Activated naive CD8-positive, alpha-beta T cell treated with anti-CD3 and anti-CD28 coated beads, Interleukin-2, amount 50 U/mL, for 16 hours (primary cell): ENCODE data around the gene METRNL.
A peak's percentile ranks its signal among the peaks of the same experiment; 100 is the strongest.
"Not testable (repeated sequence)": the region's sequence is repeated elsewhere in the genome, so short reads cannot be mapped to it uniquely, and the experiment has no call there.

Experiments used
- DNase-seq: peaks from one replicate; pipeline ENCODE4 v3.0.0-alpha.2; 2020; ENCODE audit warnings: low read depth, low spot score

The METRNL gene, protein sequence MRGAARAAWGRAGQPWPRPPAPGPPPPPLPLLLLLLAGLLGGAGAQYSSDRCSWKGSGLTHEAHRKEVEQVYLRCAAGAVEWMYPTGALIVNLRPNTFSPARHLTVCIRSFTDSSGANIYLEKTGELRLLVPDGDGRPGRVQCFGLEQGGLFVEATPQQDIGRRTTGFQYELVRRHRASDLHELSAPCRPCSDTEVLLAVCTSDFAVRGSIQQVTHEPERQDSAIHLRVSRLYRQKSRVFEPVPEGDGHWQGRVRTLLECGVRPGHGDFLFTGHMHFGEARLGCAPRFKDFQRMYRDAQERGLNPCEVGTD

DNA sequence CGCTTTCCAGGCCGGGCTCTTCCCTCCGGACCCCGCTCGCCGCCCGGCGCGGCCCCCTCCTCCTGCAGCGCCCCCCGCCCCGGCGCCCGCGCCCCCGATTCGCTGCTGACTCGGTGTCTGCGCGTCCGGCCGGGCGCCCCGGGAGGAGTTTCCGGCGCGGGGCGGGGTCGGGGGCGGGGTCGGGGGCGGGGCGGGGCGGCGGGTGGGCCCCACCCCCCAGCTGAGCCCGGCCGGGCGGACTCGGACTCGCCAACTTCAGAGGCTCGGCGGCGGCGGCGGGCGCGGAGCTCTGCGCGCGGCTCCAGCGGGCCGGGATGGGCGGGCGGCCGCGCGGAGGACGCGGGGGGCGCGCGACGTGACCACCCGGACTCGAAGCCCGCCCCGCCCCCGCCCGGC, at the start of gene METRNL:
TSS of gene METRNL (plus strand) at position 258 of the 396 bp plus-strand sequence. CDS start 207 bp downstream, outside the sequence.
- no peak for DNase-seq

DNA sequence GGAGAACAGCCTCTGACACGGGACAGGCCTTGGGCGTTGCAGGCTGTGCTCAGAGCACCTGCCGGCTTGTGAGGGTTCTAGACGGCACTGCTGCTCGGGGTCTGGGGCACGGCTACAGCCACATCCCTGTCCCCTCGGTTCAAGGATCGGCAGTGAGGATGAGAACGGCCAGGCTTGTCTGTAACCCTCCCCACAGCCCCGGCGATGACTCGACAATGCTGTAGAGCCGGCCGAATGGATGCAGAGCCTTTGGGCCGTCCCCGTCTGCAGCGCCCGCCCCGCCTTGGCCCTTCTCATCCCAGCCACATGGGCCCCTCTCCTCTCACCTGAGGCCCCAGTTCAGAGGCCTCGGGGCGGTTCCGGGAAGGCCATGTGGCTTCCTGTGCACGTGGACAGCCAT, 49.0 kb upstream of the METRNL start:
- no peak for DNase-seq

DNA sequence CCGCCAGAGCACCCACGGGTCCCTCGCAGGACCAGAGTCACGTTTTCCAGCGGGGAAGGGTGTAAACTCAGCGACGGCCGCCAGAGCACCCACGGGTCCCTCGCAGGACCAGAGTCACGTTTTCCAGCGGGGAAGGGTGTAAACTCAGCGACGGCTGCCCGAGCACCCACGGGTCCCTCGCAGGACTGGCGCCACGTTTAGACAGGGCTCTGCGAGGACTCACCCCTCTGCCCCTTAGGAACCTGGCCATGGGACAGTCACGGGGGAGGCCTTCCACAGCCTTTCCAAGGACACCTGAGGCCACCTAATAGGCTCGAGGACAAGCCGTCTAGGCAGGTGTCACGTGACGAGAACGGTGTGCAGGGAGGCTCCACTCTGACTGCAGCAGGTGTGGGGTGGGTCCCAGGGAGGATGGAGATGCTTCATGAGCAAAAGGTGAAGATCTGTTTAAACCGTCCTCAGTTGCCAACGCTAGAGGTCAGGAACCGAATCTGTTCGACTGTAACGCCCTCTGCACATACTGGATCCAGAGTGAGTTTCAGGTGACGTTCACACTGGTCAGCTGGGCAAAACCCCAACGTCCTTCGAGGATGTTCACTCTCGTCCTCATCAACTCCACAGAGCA, 48.0 kb upstream of the METRNL start:
- no peak for DNase-seq

DNA sequence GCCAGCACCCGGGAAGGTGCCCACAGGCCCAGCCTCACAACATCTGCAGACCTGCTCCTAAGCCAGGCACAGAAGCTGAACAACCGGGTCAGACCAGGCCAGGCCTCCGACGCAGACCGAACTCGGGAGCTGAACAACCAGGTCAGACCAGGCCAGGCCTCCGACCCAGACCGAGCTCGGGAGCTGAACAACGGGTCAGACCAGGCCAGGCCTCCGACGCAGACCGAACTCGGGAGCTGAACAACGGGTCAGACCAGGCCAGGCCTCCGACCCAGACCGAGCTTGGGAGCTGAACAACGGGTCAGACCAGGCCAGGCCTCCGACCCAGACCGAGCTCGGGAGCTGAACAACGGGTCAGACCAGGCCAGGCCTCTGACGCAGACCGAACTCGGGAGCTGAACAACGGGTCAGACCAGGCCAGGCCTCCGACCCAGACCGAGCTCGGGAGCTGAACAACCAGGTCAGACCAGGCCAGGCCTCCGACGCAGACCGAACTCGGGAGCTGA, 47.4 kb upstream of the METRNL start:
- DNase-seq: not testable (repeated sequence)

DNA sequence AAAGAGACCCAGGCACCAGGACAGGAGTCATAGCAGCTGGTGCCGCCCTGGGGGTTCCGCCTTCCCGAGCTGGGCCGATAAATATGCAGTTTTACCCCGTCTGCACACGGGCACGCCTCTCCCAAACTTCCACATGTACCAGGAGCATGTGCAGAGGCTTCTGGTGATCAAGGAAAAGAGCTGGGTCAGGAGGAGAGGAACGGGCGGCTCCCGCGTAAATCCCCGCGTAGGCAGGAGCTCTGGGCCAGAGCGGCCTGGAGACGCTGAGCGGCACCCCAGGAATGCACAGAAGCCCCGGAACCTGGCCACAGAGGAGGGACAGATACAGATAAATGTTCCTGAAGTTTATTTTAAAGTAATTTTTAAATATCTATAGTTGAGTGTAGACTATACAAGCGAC, 46.6 kb upstream of the METRNL start:
- DNase-seq: no peak

DNA sequence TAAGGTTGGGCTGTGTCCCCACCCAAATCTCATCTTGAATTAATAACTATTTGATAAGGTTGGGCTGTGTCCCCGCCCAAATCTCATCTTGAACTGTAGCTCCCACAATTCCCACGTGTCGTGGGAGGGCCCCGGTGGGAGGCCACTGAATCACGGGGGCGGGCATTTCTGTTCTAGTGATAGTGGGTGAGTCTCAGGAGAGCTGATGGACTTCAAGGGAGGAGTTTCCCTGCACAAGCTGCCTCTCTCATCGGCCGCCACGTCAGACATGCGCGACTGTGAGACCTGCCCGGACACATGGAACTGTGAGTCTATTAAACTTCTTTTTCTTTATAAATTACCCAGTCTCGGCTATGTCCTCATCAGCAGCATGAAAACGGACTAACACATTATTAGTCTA, 44.9 kb upstream of the METRNL start:
- no peak for DNase-seq

DNA sequence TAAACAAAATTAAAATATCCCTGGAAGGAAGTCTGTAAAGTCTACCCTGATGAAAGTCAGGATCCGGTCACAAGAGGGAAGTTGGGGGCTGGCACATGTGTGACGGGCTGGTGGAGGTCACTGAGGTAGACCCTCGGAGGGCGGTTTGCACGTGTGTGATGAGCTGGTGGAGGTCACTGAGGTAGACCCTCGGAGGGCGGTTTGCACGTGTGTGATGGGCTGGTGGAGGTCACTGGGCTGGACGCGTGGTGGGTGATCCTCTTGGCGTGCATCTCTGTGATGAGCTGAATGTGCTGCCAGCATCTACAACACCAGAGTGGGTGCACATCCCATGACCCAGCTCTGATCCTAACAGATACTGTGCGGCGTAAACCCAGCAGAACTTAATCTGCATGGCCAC, 43.7 kb upstream of the METRNL start:
- no peak for DNase-seq

DNA sequence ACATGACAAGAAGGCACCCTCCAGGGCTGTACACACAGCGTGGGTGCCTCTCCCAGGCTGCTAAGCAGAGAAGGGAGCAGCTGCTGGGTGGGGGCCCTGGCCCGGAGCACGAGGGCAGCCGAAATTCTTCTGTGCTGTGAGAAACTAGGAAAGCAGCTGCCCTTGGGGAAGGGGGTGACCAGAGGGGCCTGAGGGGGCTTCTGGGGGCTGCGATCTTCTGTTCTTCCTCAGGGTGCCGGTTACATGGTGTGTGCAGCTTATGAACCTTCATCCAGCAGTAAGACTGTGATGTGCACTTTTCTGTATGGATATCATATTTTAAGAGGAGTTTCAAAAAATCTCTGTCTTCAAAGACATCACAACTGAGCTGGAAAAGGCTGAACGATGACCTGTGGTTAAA, 43.2 kb upstream of the METRNL start:
- no peak for DNase-seq

DNA sequence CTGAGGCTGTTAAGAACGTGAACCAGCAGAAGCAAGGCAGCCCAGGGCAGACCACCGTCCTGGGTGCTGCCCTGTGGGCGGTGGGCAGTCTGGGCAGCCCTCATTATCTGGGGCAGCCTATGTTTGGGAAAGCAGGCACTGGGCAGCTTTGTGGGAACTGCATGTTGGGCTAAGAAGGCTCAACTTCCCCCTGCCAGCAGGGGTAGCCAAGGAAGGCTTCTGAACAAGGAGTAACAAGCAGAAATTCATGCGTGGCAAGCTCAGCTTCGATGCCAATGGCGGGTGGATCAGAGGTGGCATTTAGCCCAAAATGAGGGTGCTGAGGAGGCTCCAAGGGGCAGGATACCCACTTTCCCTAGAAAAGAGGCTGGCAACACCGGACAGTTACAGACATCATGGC, 42.7 kb upstream of the METRNL start:
- DNase-seq: no peak

DNA sequence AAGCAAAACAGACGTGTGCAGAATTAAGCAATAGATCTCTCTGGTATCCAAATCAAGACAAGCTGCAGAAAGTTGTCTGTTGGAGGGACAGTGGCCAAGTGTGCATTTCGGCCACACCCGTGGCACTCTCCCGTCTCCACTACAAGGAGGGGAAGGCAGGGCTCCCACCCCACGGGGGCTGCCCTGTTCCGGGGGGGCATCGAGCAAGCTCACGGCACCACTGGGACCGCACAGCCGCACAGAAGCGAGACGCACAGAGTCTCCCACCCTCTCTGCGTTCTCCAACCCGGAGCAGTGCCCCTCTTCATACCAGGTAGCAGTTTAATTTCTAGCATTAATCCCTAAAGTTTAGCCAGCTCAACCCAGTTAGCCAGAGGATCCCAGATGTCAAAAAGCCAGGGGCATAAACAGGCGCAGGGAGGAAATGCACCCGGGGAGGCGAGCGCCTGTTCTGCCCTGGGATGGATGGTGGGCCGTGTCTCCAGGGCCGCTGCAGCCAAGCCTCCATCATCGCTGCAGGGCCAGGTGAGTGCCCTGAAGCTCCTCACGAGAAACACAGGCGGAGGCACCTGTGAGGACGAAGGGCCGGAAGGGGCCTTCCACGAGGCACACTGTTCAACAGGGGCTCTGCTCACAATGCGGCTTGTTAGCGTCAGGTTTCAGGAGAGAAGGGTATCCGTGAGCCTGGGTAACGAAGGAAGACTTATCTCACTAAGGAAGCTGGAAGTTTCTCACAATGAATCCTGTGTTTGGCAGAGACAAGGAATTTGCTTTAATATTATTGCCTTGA, 42.1 kb upstream of the METRNL start:
- no peak for DNase-seq

DNA sequence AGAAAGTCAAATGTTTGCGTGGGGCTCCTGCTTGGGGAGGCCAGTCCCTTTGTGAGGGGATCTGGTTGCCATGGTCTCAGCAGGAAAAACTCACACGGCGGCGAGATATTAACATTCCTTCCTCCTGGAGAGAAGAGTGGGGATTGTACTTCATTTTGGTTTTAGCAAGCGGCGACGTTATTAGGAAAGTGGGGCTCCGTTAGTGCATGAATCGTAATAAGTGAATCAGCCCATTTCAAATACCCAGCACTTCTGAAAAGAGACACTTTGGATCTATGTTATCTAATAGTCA, 41.6 kb upstream of the METRNL start:
- no peak for DNase-seq

DNA sequence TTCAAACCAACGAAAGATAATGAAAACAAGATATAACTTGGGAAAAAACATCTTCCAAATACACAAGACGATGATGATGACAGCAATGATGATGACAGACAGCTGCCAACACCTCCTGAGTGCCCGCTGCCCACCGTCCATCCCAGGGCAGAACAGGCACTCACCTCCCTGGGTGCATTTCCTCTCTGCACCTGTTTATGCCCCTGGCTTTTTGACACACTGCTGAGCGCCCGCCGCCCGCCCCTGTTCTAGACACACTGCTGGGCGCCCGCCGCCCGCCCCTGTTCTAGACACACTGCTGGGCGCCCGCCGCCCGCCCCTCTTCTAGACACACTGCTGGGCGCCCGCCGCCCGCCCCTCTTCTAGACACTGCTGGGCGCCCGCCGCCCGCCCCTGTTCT, 40.4 kb upstream of the METRNL start:
- DNase-seq: not testable (repeated sequence)

DNA sequence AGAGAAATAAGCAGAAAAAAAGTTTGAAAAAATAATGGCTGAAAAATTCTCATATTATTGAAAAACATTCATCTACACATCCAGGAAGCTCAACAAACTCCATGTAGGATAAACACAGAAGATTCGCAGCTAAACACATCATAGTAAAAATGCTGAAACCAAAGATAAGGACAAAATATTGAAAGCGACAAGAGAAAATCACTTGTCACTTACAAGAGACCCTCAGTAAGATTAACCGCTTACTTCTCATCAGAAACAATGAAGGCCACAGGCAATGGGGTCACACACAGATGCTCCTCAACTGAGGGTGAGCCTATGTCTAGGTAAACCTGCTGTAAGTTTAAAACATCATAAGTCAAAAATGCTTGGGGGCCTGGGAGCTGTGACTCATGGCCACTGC, 38.1 kb upstream of the METRNL start:
- no peak for DNase-seq

DNA sequence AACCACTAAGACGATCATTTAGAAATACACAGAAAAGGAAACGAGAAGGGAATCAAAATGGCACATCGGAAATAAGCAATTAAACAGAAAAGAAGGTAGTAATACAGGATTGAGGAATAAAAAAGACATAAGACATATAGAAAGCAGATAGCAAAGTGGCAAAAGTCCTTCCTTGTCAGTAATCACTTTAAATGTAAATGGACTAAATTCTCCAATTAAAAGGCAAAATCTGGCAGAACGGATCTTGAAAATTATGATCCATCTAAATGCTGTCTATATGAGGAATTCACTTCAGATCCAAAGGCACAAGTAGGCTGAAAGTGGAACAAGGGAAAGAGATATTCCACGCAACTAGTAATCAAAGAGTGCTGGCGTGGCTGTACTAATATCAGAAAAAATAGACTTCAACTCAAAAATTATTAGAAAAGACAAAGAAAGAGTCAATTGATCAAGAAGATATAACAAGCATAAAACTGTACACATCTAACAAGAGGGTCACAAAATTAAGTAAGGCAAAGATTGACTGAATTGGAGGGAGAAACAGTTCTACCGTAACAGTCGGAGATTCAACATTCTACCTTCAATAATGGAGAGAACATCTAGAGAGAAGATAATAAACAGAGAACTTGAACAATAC, 36.8 kb upstream of the METRNL start:
- no peak for DNase-seq

DNA sequence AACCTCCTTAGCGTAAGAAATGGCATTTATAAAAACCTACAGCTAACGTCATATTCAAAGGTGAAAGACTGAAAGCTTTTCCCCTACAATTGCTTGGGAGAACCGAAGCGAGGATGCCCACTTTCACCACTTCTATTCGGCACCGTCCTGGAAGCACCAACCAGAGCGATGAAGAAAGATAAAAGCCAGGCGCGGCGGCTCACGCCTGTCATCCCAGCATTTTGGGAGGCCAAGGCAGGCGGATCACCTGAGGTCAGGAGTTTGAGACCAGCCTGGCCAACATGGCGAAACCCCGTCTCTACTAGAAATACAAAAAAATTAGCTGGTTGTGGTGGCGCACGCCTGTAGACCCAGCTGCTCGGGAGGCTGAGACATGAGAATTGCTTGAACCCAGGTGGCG, 34.9 kb upstream of the METRNL start:
- DNase-seq: not testable (repeated sequence)

DNA sequence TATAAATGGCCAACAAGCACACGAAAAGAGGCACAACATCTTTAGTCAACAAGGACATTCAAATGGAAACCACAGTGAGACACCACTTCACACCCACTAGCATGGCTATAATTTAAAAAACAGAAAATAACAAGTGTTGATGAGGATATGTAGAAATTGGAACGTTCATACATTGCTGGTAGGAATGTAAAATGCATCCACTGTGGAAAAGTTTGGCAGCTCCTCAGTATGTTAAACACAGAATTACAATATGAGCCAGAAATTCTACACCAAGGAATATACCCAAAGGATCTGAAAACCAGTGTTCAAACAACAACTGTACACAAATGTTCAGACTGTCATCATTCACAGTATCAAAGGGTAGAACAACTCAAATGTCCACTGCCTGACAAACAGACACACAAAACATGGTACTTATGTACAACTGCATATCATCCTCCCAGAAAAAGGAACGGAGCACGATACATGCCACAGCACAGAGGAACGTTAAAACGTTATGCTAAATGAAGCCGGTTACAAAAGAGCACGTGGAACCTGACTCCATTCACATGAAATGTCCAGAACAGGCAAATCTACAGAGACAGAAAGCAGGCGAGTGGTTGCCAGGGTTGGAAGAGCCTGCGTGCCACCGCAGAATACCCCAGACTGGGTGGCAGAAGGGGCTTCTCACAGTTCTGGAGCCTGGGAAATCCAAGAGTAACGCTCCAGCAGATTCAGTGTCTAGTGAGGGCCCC, 32.8 kb upstream of the METRNL start:
- no peak for DNase-seq

DNA sequence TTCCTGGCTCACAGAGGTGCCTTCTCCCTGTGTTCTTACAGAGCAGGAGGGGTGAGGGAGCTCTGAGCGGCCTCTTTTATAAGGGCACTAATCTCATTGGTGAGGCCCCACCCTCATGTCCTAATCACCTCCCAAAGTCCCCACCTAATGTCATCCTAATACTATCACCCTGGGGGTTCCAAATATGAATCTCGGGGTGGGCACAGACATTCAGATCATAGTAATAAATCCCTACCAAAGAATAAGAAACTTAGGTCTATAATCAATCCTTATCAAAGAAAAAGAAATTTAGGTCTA, 32.3 kb upstream of the METRNL start:
- no peak for DNase-seq

DNA sequence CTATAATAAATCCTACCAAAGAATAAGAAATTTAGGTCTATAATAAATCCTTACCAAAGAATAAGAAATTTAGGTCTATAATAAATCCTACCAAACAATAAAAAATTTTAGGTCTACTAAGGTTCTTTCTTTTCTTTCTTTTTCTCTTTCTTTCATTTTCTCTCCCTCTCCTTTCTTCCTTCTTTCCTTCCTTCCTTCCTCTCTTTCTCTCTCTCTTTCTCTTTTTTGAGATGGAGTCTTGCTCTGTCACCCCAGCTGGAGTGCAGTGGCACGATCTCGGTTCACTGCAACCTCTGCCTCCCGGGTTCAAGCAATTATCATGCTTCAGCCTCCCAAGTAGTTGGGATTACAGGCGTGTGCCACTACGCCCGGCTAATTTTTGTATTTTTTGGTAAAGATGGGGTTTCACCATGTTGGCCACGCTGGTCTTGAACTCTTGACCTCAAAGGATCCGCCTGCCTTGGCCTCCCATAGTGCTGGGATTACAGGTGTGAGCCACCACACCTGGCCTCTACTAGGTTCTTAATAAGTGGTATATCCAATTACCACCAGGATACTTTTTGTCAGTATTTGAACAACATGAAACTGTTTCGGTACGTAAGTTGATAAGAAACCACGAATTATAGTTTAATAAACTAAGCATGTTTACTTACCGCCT, 31.5 kb upstream of the METRNL start:
- DNase-seq: not testable (repeated sequence)

DNA sequence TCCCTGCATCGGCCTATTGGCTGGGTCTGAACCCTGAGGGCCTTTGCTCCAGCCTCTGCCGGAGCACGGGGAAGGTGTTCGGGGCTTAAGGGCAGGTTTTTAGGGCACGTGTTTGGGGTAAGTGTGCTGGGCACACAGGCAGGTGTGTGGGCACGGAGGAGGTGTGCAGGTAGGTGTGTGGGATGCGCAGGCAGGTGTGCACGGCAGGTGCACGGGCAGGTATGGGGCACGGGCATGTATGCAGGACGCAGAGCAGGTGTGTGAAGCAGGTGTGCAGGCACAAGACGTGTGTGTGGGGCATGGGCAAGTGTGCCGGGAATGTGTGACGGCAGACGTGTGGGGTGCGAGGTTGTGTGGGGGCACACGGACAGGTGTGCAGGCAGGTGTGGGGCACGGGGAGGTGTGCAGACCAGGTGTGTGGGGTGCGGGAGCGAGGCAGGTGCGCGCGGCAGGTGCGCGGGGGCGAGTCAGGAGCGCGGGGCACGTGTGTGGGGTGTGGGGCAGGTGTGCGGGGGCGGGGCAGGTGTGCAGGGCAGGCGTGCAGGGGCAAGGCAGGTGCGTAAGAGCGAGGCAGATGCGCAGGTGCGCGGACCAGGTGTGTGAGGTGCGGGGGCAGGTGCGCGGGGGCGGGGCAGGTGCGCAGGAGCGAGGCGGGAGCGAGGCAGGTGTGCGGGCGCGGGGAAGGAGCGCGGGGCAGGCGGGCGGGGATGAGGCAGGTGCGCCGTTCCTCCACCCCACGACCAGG, 28.6 kb upstream of the METRNL start:
- DNase-seq: no peak

DNA sequence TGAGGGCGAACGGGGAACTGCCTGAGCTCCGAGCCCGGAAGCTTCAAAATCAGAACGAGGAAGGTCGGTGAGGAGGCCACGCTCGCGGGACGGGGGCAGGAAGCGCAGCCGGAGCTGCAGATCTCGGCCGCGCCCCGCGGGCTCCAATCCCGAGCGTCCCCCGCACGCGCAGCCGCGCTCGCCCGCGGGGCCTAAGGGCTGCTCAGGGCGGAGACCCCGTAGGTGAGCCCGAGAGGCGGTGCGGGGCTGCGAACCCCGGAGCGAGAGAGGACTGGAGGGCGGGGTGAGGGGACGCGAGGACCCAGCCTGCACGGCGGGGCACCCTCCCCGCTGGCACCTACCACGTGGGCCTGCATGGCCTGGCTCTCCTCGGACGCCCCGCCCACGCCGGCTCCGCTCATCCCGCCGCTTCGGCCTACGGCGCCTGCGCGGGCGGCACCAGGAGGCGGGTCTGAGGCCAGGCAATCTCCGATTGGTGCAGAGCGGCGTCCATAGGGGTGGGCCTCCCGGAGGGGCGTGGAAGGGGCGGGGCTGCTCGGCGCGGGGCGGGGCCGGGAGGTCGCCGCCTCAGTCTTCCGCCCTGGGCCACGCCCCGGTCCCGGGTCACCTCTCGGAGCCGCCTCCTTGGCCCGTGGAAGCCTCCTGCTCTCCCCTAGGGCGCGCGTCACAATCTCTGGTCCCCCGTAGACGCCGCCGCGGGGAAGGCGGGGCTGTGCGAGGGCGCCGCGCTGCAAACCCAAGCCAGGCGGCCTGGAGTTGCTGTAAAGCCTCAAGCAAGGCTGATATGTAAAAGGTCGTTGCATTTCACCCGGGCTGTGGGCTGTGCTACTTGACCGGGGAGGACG, 27.8 kb upstream of the METRNL start:
- peak; percentile 91 for DNase-seq
